Body of pancreas (tissue), 4 donors: ENCODE measurements around the gene KRT83.

Experiments used
- POLR2A ChIP-seq, 3 donors: fragments of 450-650 bp; IDR thresholded peaks; one replicate each; pipeline ENCODE4 v1.6.1; 2016; ENCODE audit warnings: antibody characterized with exemption in 3 of 3, mild to moderate bottlenecking in 2 of 3
- TF ChIP-seq, protein P1 (sequence below), 7 experiments: fragments of 450-650 bp in 4 of 7; fragments of 200-600 bp in 3 of 7; sonication (generic) in 3 of 7; IDR thresholded peaks; one replicate each; pipeline ENCODE4 v1.5.1; 2016 to 2019; ENCODE audit warnings: antibody characterized with exemption in 7 of 7

DNA sequence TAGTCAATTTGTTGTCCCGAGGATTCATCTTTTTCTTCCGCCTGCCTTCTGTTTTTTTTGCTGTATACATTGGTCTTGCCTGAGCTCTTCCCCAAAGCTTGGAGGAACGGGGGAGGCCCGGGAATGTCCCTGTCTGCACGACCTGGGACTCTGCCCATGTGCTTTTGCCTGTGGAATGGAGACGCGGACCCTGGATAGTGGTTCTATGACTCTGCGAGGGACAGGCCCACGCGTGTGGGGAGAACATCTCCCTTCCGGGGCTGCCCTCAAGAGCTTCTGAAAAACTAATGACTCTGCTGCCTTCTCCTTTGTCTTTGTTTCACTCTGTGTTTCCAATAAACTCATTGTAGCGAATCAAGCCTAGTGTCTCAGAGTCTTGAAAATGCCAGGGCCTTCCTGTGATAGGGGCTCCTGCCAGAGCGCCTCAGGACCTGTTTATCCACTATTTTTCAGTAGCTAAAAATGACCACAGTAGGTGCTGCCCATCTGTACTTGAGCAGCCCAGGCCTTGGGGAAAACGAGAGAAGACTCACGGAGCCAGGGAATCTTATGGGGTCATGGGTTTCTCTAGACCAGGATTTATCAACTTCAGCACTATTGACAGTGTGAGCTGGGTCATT, 12.3 kb downstream of the KRT83 start:
- TF ChIP-seq, protein P1, sequence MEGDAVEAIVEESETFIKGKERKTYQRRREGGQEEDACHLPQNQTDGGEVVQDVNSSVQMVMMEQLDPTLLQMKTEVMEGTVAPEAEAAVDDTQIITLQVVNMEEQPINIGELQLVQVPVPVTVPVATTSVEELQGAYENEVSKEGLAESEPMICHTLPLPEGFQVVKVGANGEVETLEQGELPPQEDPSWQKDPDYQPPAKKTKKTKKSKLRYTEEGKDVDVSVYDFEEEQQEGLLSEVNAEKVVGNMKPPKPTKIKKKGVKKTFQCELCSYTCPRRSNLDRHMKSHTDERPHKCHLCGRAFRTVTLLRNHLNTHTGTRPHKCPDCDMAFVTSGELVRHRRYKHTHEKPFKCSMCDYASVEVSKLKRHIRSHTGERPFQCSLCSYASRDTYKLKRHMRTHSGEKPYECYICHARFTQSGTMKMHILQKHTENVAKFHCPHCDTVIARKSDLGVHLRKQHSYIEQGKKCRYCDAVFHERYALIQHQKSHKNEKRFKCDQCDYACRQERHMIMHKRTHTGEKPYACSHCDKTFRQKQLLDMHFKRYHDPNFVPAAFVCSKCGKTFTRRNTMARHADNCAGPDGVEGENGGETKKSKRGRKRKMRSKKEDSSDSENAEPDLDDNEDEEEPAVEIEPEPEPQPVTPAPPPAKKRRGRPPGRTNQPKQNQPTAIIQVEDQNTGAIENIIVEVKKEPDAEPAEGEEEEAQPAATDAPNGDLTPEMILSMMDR (IDR thresholded peaks at IDR 0.05), result no peak
- no peak for TF ChIP-seq POLR2A (IDR thresholded peaks at IDR 0.05)
